ENCODE measurements around the gene CADM2. TPM values are rescaled to one million over a fixed set of nuclear protein-coding genes. Genes with fewer than 3 reads are reported as not detected.

The CADM2 gene
- total RNA-seq, 1 donor = under 0.01 TPM

- no peak overlapping the region for H3K4me3 ChIP-seq (ENCODE audit: low read depth, low read length)
- no peak for DNase-seq (ENCODE audit: low read depth)
- no peak for TF ChIP-seq CTCF (IDR thresholded peaks at IDR 0.05; ENCODE audit: insufficient read depth, low read depth, low read length)
Observed at GRCh38 chr3:85007195-85008094, 48.7 kb downstream of the CADM2 start.

GRCh38 chr3:85020828-85021227 lies 62.0 kb downstream of the CADM2 start:
- TF ChIP-seq CTCF (IDR thresholded peaks at IDR 0.05; ENCODE audit: insufficient read depth, low read depth, low read length) = no peak
- no peak overlapping the region for H3K4me3 ChIP-seq (ENCODE audit: low read depth, low read length)
- no peak for DNase-seq (ENCODE audit: low read depth)

GRCh38 chr3:85030052-85030451 lies 71.3 kb downstream of the CADM2 start:
- no peak for TF ChIP-seq CTCF (IDR thresholded peaks at IDR 0.05; ENCODE audit: insufficient read depth, low read depth, low read length)
- DNase-seq (ENCODE audit: low read depth) = no peak
- H3K4me3 ChIP-seq (ENCODE audit: low read depth, low read length) = no peak overlapping the region

GRCh38 chr3:85037203-85037602 lies 78.4 kb downstream of the CADM2 start:
- TF ChIP-seq CTCF (IDR thresholded peaks at IDR 0.05; ENCODE audit: insufficient read depth, low read depth, low read length) = no peak
- no peak for DNase-seq (ENCODE audit: low read depth)
- no peak overlapping the region for H3K4me3 ChIP-seq (ENCODE audit: low read depth, low read length)

- TF ChIP-seq CTCF (IDR thresholded peaks at IDR 0.05; ENCODE audit: insufficient read depth, low read depth, low read length) = no peak
- H3K4me3 ChIP-seq (ENCODE audit: low read depth, low read length) = no peak overlapping the region
- no peak for DNase-seq (ENCODE audit: low read depth)
Observed at GRCh38 chr3:85041001-85041400, 82.2 kb downstream of the CADM2 start.

GRCh38 chr3:85041562-85042055 lies 82.8 kb downstream of the CADM2 start:
- DNase-seq (ENCODE audit: low read depth) = no peak
- no peak overlapping the region for H3K4me3 ChIP-seq (ENCODE audit: low read depth, low read length)
- TF ChIP-seq CTCF (IDR thresholded peaks at IDR 0.05; ENCODE audit: insufficient read depth, low read depth, low read length) = no peak

Measured in fibroblast of villous mesenchyme (primary cell).